Stomach (tissue), 9 donors: ENCODE data around the gene RANBP3. TPM values are rescaled to one million over a fixed set of nuclear protein-coding genes. Genes with fewer than 3 reads are reported as not detected.
A peak's percentile ranks its signal among the peaks of the same experiment; 100 is the strongest.

Experiments used
- DNase-seq, 2 donors: peaks; one replicate each; pipeline versions ENCODE4 v3.0.0 to v3.0.0-alpha.2; 2013 to 2019
- H3K27ac ChIP-seq, 5 donors: fragments of 200-600 bp in 4 of 5; sonication (generic) in 4 of 5; one replicate each; pipeline ENCODE4 v1.5.1; 2013 to 2019; ENCODE audit warnings: mild to moderate bottlenecking in 1 of 5, moderate library complexity in 1 of 5
- H3K27me3 ChIP-seq, 3 donors: fragments of 200-600 bp; sonication (generic); one replicate each; pipeline ENCODE4 v1.5.1; 2017 to 2019; ENCODE audit warnings: mixed run types in 1 of 3
- H3K36me3 ChIP-seq, 4 donors: fragments of 200-600 bp; sonication (generic); 1 replicate in 3 of 4; 2 replicates in 1 of 4; pipeline ENCODE4 v1.5.1; 2016 to 2019
- H3K4me1 ChIP-seq, 4 donors: fragments of 200-600 bp; sonication (generic); one replicate each; pipeline ENCODE4 v1.5.1; 2016 to 2019
- H3K4me3 ChIP-seq, 4 donors: fragments of 200-600 bp; sonication (generic) in 3 of 4; one replicate each; pipeline ENCODE4 v1.5.1; 2016 to 2019; ENCODE audit warnings: mild to moderate bottlenecking in 1 of 4
- H3K9me3 ChIP-seq, 4 donors: fragments of 200-600 bp; sonication (generic); one replicate each; pipeline ENCODE4 v1.5.1; 2016 to 2019
- CTCF ChIP-seq, 7 experiments: fragments of 450-650 bp in 4 of 7; fragments of 200-600 bp in 3 of 7; sonication (generic) in 3 of 7; IDR thresholded peaks; one replicate each; pipeline ENCODE4 v1.5.1; 2016 to 2019; ENCODE audit warnings: antibody characterized with exemption in 7 of 7, control low read depth in 2 of 7, mild to moderate bottlenecking in 1 of 7
- EP300 ChIP-seq: sonication (generic); formaldehyde crosslinking; IDR thresholded peaks from one replicate; pipeline ENCODE4 v1.6.1; 2017; ENCODE audit warnings: antibody characterized with exemption
- POLR2A ChIP-seq, 4 donors: fragments of 450-650 bp; IDR thresholded peaks; one replicate each; pipeline ENCODE4 v1.6.1; 2016; ENCODE audit warnings: antibody characterized with exemption in 4 of 4, control low read depth in 2 of 4, mild to moderate bottlenecking in 1 of 4, moderate library complexity in 1 of 4
- POLR2AphosphoS5 ChIP-seq, 3 donors: sonication (generic); formaldehyde crosslinking; IDR thresholded peaks; one replicate each; pipeline ENCODE4 v1.6.1; 2016; ENCODE audit warnings: antibody characterized with exemption in 3 of 3
- WGBS, 5 donors: extraction: QIAGEN DNeasy Blood & Tissue Kit in 3 of 5; methylation state at CpG; one replicate each; pipeline versions ENCODE4 v1.1.5 to v1.1.7; 2013 to 2018; 5-methylcytosine and 5-hydroxymethylcytosine counted together
- intact Hi-C: fragments of 100-400 bp; cut with DNase I; formaldehyde crosslinking; loops from one replicate; pipeline ENCODE4 v1.15.1; 2023; ENCODE audit warnings: low total_unique reads
- polyA plus RNA-seq, 3 donors: library from polyadenylated mRNA; stranded (reverse); fragments of 200-250 nt; gene quantifications; one replicate each; pipeline ENCODE4 v1.2.3, GENCODE V29; 2013
- total RNA-seq, 5 donors: library from RNA; depleted of rRNA; stranded (reverse); fragments of >200 nt; gene quantifications; one replicate each; pipeline versions ENCODE4 v1.1.0 to v1.2.3, GENCODE V29; 2014 to 2016
- donor health status: healthy with polysubstance abuse.
- donor health status: Bipolar disorder and iron deficiency.
- donor health status: healthy.

Gene RANBP3
- total and polyA plus RNA-seq, 8 donors: 27.7 to 235 (median 39.2) TPM

- peaks cover 14 to 72% (median 44%) of the 10 kb centered on the region in 4 donors for H3K4me1 ChIP-seq
These were observed 40.4 kb downstream of the RANBP3 start for GRCh38 chr19:5937550-5937949.

GRCh38 chr19:5936292-5936592 is 41.7 kb downstream of the RANBP3 start:
- no peak overlapping the region for H3K4me3 ChIP-seq
- H3K27ac ChIP-seq: peak overlapping the region in 2 of 5 donors; percentile 78
- H3K4me1 ChIP-seq: peaks cover 6 to 73% (median 38%) of the 10 kb centered on the region in 4 donors
- H3K9me3 ChIP-seq: no peaks in the 10 kb centered on the region
- intact Hi-C loops: no loop called here
- no peaks in the 10 kb centered on the region for H3K27me3 ChIP-seq
- 78 to 88% (median 85%) methylated on average over 9 of the region's 9 CpGs for WGBS, 5 donors
- peaks cover 33 to 94% (median 82%) of the 10 kb centered on the region in 4 donors for H3K36me3 ChIP-seq
- TF ChIP-seq CTCF (IDR thresholded peaks at IDR 0.05) (no peak), POLR2A (IDR thresholded peaks at IDR 0.05) (no peak), EP300 (no peak), POLR2AphosphoS5 (IDR thresholded peaks at IDR 0.05) (no peak)
- peak in 1 of 2 donors; percentile 58 for DNase-seq

More at GRCh38 chr19:5937550-5937949, 40.4 kb downstream of the RANBP3 start:
- no peak overlapping the region for H3K4me3 ChIP-seq
- no peaks in the 10 kb centered on the region for H3K27me3 ChIP-seq
- TF ChIP-seq EP300 (no peak), POLR2A (IDR thresholded peaks at IDR 0.05) (no peak), CTCF (IDR thresholded peaks at IDR 0.05) (no peak), POLR2AphosphoS5 (IDR thresholded peaks at IDR 0.05) (no peak)
- peaks cover 32 to 88% (median 72%) of the 10 kb centered on the region in 4 donors for H3K36me3 ChIP-seq
- 79 to 83% (median 81%) methylated on average over 10 of the region's 10 CpGs for WGBS, 5 donors
- no peaks in the 10 kb centered on the region for H3K9me3 ChIP-seq
- intact Hi-C loops: no loop called here
- peak overlapping the region in 1 of 5 donors; percentile 15 for H3K27ac ChIP-seq
- no peak for DNase-seq

- peaks cover 32 to 94% (median 82%) of the 10 kb centered on the region in 4 donors for H3K36me3 ChIP-seq
- H3K9me3 ChIP-seq: no peaks in the 10 kb centered on the region
- TF ChIP-seq EP300 (no peak), POLR2A (IDR thresholded peaks at IDR 0.05) (no peak), CTCF (IDR thresholded peaks at IDR 0.05) (no peak), POLR2AphosphoS5 (IDR thresholded peaks at IDR 0.05) (no peak)
- H3K4me3 ChIP-seq: no peak overlapping the region
- intact Hi-C loops: no loop called here
- 74 to 83% (median 80%) methylated on average over 20 to 25 of the region's 25 CpGs for WGBS, 5 donors
- DNase-seq: no peak
- peak overlapping the region in 4 of 5 donors; percentile 38 to 78 (median 68) for H3K27ac ChIP-seq
- H3K27me3 ChIP-seq: no peaks in the 10 kb centered on the region
- H3K4me1 ChIP-seq: peaks cover 6 to 71% (median 38%) of the 10 kb centered on the region in 4 donors
These were observed 42.3 kb downstream of the RANBP3 start for GRCh38 chr19:5935473-5936291.

GRCh38 chr19:5934774-5935472 is 43.0 kb downstream of the RANBP3 start:
- Histone ChIP-seq H3K4me3 (no peak overlapping the region), H3K27ac (peak overlapping the region; percentile 4 to 78 (median 57)), H3K4me1 (peaks cover 6 to 77% (median 40%) of the 10 kb centered on the region in 4 donors), H3K36me3 (peaks cover 25 to 94% (median 82%) of the 10 kb centered on the region in 4 donors), H3K27me3 (no peaks in the 10 kb centered on the region), H3K9me3 (no peaks in the 10 kb centered on the region)
- DNase-seq: peak in 1 of 2 donors; percentile 75
- intact Hi-C loops: no loop called here
- WGBS, 5 donors: 63 to 81% (median 76%) methylated on average over 16 of the region's 16 CpGs
- TF ChIP-seq EP300: no peak
- no peak for TF ChIP-seq CTCF (IDR thresholded peaks at IDR 0.05)
- TF ChIP-seq POLR2AphosphoS5 (IDR thresholded peaks at IDR 0.05): no peak
- no peak for TF ChIP-seq POLR2A (IDR thresholded peaks at IDR 0.05)
